GM18907 (cell line): Measurements from ENCODE around the gene SPTLC1.

Experiments
- ATAC-seq: cut with Tn5 transposase; IDR thresholded peaks from one replicate; pipeline ENCODE4 v1.9.1; 2021; ENCODE audit warnings: mild to moderate bottlenecking, moderate library complexity; ENCODE audit not compliant: unreplicated experiment

SPTLC1 gene

DNA sequence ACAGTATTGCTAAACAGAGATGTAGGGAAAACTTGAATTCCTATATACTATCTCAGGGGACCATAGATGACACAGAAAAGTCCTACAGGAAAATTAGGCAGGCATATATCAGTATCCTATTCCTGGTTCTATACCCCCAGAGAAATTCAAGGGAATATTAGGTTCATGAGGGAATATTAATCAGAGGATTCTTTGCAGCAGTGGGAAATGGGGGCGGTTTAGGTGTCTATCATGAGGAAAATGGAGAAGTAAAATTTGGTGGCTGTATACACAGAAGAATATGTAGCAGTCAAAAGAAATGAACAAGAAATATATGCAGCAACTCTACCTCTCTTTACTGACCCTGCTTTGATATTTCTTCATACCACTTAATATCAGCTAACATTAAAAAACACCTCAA is 20.0 kb downstream of the SPTLC1 start:
- no peak for ATAC-seq

DNA sequence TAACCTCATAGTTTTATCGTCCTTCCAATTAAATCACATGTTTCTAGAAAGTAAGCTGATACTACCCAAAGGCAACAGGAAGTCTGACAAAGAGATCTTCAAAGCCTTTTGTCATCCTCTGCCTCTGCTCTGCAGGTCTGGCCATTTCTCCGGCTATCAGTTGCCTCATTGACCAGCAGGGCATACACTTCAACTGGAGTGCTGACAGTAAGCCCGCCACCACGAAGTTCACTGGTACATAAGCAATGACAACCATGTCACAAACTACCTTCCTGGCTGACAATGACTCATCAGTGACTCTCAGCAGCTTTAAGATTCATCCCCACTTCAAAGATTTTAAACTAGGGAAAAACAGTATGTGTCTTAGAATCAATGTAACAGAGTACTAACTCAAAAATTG is 20.6 kb downstream of the SPTLC1 start:
- ATAC-seq: no peak

DNA sequence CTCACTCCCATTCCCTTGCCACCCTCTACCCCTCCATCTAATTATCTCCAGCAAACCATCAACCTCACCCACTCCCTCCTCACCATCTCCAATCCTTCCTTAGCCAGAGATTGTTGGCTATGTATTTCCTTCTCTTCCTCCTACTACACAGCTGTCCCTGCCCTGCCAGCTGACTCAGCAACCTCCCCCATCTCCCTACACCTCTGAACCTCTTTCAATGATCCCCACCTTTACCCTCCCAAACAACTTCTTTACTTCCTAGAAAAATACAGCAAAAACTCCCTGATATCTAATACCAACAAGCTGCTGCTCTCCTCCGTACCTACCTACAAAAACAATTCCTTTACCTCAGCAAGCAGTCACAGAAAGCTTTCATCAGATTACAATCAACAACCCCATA is 37.3 kb downstream of the SPTLC1 start:
- ATAC-seq: no peak

DNA sequence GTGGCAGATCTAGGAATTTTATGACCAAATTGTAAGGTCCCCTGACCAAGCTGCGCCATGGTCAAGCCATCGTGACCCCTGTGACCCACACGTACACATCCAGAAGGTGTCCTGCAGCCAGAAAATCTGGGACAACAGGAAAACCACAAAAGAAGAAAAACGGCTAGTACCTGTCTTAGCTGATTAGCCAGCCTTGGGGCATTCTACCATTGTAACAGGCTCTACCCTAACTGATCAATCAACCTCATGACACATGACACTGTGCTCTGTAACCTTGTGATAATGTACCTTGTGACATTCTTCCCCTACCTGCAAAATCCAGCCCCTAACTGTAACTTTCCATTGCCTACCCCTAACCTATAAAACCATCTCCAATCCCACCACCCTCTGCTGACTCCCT is 43.6 kb downstream of the SPTLC1 start:
- ATAC-seq: no peak

DNA sequence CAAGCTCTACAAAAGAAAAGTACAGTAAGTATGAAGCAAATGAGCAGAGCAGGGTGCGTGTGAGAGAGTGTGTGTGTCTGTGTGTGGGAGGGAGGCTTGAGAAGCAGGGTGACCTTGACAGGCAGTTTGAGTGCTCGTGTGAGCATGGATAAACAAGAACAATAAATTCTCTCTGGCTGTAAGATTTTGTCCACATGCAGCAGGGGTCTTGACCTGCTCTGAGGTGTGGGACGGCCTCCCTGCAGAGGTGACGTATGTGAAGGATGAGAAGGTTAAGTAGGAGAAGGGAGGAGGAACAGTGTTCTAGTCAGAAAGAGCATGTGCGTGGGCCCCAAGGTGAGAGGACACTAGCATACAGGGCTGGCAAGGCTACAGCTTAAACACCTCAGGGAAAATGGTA is 49.0 kb downstream of the SPTLC1 start:
- ATAC-seq: no peak

DNA sequence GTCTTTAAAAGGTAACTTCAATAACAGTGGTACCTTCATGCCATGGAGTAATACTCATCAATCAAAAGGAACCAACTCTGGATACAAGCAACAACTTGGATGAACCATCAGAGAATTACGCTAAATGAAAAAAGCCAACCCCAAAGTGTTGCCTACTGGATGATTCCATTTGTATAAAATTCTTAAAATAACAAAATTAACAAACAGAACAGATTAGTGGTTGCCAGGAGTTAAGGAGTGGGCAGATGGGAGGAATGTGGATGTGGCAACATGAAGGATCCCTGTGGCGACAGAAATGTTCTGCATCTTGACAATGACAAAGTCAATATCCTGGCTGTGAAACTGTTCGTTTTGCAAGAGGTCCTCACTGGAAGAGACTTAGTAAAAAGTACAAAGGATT is 50.5 kb downstream of the SPTLC1 start:
- no peak for ATAC-seq

DNA sequence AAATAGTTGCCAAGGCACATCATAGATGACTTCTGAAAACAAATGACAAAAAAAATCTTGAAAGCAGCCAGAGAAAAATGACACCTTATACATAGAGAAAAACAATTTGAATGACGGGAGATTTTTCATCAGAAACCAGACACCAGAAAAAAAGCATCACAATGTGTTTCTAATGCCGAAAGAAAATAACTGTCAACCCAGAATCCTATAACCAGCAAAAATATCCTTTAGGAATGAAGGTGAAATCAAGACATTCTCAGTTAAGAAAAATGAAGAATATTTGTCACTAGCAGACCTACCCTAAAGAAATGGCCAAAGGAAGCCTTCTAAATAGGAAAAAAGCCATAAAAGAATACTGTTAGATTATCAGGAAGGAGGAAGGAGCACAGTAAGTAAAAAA is 54.0 kb downstream of the SPTLC1 start:
- ATAC-seq: no peak

DNA sequence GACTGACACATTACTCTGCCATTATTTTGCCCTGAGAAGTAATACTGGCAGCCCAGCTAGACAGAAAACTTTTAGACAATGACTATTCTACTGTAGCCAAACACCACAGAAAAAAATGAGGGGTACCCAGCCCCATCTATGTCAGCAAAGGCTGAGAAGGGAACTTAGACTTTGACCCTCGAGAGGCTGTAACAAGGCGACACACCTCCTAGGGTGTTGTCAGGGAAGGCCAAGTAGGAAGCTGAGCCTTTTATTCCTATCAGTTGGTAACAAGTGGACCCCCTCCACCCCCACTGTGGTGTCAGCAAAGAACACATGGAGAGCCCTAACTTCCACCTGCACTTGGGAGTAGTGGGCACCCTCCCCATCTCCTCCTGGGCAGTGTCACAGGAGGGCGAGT is 55.6 kb downstream of the SPTLC1 start:
- ATAC-seq: no peak

DNA sequence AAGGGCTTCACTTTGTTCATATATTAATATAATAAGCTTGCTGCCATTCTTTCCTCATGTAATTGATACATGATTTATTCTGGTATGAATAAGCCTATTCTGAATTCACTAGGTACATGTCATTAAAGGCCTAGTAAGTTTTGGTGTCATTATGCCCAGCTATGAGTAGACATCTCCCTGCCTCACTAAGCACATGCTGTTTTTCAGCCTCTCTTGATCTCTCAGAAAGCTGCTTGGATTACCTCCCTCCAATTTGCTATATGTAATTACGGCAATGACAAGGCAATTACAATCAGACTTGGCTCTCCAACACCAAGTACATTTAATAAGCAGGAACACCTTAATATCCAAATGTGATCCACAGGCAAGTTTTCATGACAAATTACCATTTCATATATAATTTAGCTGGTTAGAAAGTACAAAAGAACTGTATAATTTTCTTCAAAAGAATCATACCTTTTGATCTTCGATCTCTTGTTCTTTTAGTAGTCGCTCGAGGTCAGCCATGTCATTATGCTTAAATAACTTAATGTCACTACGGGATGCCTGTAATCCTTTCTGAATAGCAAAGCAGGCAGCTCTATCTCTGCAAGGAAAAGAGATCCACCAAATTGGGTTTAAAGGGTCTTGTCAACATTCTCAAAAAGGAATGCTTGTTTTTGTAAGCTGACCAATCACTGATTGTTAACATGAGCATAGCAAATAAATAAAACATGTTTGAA is 56.3 kb downstream of the SPTLC1 start:
- no peak for ATAC-seq

DNA sequence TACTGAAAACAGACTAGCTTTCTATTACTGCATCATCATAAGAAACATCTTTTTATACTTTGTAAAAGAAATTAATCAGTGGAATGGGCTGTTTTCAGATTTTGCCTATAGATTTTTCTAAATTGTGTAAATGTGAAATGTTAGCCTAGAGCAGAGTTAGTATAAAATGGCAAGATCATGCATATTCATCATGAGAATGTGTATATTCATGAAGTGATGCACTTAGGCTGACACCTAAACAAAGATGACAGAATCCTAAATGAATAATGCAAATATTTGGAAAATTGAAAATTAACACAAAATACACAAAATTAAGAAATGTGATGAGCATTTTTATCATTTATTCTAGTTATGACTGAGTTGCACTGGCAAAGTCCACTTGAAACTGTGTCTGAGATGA is 57.2 kb downstream of the SPTLC1 start:
- ATAC-seq: no peak

DNA sequence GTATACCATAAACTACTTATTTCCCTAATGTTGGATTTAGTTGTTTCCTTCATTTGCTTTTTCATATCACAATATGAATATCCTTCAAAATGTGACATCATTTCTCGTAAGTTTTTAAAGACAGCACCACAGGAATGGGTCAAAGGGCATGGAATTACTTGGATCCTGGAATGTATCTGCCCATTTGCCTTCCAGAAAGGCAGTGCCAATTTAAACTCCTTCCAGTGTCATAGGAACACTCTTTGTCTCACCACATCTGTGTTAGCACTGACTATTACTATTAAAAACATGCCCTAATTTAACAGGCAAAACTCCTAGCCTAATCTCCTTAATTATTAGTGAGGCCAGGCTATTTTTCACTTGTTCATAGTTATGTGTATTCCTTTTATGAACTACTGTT is 58.0 kb downstream of the SPTLC1 start:
- no peak for ATAC-seq

DNA sequence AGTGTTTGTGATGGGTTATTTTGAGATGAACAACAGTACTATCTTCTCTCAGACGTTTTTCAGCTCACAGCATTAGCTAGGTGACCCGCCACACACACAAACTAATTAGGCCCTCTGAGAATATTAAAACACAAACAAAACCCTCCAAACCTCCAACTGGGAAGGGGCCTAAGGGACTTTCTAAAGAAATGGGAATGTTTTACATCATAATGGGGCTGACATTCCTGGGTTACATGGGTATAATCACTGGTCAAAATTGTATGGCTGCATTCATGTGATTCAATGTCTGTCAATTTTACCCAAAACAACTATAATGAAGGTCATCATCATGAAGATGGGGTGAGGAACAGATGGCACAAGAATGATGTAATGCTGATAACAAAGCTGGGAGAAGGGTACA is 59.6 kb downstream of the SPTLC1 start:
- no peak for ATAC-seq

DNA sequence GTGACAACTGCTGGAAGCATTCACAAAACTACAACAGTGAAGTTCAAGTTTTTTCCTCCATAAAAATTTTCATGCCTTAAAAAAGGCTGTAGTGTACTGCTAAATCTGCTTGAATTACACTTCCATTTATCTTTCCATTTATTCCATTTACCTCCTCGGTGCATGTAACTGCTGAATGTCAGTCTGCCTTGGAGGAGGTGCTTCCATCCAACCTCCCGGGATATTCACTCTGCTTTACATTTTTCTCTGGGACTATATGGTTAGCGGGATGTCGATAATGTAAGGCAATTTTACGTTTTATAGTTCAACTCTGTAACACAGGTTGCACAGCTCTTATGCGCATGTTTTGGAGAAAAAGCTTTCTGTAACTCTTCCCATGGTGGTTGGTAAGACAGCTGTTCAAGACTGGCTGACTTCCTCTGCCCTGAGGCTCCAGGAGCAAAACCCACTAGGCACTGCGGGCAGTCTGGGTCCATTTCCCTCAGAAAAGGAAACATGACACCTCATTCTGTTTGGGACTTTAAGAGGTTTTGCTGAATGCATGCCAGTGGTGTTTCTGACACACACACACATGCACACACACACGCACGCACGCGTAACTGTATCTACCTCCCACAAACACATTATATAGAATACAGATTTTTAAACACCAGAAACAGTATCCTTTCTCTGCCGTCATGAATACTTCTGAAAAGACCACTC is 66.1 kb downstream of the SPTLC1 start:
- no peak for ATAC-seq

DNA sequence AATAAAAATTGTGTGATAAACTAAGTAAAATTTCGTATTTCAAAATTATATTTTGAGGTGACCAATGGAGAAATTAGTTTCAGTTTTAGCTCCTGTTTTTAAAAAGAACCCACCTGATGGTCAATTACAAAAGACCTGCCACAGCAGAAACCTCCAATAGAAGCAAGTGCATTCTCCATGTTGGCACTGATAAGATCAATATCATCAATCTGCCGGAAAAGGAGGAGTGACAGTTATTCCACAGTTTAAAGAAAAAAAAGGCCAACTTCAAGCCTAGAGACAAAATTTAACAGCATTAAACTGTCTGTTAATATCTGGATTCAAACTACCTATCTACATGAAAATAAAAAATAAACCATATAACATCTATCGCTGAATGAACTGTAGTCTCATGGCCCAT is 67.7 kb downstream of the SPTLC1 start:
- ATAC-seq: no peak

DNA sequence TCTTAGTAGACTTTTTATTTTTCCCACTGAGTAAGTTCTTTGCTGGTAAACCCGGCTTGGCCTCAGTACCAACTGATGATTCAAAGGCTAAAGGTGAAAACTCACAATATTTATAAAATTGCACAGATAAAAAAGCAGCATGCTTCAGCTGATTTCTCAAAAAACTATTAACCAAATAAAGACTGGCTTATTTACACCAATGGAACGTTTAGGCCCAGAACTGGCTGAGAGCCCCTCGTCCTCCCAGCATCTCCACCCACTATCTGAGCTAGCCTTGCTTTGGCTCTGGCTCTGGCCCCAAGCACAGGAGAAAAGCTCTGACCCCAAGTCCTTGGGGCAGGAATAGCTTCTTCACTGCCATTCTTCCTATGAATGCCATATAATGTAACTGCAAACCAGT is 68.5 kb downstream of the SPTLC1 start:
- no peak for ATAC-seq

DNA sequence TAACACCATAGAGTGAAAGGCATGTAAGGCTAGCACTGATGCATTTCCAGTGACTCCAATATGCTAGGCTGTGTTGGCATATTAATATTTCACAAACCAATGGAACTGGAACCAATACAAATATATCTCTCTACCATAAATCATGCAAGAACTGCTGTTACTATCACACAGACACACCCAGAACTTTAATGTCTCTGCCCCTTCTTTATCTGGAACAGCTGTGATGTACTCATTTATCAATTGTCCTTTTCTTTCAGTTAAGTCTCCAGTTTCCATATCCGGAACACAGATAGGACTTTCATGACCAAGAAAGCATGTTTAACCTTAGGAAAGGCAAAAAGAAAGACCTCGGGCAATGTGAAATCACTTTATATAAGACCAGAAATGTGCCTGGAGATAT is 70.3 kb downstream of the SPTLC1 start:
- ATAC-seq: no peak

DNA sequence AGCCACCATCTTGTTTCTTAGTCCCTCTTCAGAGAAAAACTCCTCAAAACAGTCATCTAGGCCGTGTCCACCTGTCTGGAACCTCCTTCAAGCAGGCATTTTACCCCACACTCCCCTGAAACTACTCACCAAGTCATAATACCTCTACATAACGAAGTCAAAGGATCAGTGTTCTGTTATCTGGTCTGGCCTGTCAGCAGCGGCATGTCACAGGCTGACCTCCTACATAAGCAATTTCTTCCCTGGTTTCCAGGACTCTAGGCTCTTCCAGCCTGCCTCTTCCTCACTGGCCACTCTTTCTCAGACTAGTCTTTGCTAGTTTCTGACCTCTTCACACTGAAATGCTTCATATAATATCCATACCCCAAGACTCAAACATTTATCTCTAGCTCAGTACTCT is 72.2 kb downstream of the SPTLC1 start:
- ATAC-seq: no peak

DNA sequence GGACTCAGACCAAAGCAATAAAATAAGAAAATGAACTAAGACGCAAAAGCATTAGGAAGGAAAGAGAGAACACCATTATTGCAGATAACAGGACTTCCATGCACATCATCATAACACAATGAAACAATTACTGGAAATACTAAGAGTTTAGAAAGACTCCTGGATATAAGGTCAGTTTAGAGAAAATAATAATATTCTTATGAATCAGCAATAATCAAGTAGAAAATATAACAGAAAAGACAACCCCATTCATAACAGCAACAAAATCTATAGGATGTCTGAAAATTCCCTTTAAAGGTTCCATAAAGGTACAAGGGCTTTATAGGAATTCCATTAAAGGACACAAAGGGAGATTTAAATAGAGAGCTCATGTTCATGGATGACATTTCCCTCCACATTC is 73.0 kb downstream of the SPTLC1 start:
- ATAC-seq: no peak

DNA sequence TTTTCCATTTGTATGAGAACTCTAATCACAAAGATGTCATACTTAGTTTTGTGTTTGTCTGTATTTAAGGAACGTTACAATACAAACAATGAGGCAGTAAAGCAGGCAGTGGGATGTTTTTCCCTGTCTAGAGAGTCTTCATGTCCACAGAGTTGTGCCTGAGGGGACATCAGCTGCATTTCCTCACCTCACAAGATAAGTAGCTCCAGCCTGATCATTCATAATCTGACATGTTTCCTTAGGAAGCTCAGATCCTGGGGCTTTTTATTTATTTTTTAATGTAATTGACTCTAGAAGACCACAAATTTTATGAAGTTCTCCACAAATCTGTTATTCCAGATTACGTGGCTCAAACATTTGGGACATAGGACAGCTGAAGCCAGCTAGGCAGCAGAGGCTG is 78.5 kb downstream of the SPTLC1 start:
- no peak for ATAC-seq

DNA sequence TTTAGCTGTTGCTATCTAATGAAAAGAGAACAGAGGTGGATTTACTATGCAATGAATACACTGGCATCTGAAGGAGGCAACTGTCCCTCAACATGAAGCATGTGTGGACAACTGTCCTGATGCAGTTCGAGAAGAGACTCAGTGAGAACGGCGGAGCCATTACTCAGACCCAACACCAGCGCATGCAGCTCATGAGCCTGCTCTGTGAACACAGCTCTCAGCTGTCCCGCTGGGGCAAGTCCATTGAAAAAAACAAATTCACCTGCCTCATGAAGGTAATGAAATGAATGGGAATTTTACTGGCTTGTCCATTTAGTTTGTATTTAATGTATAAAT is 78.8 kb downstream of the SPTLC1 start:
- ATAC-seq: no peak

DNA sequence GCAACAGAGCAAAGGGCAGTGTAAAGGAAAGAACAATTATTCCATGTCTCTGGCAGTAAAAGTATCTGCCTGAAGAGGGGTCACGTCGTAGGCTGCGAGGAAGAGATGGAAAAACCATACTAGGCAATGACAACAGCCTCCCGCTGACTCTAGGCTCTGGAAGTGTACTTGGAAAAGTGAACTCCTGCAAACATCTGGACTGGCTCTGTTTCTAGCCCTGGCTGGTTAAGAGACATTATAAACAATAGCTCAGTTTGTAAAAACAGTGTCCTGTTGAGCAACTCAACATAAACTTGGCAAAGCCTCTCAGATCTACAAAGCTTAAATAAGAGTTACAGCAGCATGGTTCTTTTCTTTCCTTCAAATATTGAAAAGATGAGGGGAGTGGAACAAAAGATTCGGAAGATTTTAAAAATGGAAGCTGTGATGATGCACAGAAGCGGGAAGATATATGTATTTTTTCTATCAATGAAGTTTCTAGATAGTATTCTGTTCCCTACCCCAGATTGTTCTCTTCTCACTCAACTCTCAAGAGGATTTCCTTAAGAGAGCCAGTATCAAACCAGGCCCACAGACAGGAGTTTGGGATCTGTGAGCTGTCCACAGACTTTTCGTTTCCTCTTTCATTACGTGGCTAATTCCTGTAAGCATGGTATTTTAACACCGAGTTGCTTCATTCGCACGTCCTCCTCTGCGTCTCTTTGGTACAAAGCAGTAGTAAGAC is 79.4 kb downstream of the SPTLC1 start:
- ATAC-seq: no peak

DNA sequence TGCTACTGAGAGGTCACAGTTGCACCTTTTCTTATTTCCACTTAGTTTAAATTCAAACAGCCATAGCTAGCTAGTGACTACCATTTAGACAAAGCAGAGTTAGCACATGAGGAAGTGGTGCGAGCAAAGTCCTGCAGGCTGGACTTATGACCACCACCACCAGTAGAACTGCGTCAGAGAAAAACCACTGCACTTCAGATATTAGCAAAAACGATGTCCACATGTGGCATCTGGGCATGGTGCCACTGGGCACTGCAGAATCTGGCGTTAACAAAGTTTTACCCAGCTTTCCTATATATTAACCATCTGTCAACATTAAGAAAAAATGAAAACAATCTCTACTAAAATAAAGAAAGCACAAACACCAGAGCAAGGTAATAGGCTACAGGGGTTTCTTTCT is 80.1 kb downstream of the SPTLC1 start:
- no peak for ATAC-seq
